GM18505 (cell line): ENCODE results near the gene PPARA.

Experiments
- ATAC-seq: cut with Tn5 transposase; IDR thresholded peaks from one replicate; pipeline ENCODE4 v1.9.1; 2021; ENCODE audit not compliant: unreplicated experiment
- POLR2A ChIP-seq: IDR thresholded peaks from 4 replicates; pipeline ENCODE4 v1.6.1; 2011; ENCODE audit warnings: borderline replicate concordance; ENCODE audit not compliant: insufficient read depth, insufficient read length; ENCODE audit errors: extremely low read depth

The PPARA gene

DNA sequence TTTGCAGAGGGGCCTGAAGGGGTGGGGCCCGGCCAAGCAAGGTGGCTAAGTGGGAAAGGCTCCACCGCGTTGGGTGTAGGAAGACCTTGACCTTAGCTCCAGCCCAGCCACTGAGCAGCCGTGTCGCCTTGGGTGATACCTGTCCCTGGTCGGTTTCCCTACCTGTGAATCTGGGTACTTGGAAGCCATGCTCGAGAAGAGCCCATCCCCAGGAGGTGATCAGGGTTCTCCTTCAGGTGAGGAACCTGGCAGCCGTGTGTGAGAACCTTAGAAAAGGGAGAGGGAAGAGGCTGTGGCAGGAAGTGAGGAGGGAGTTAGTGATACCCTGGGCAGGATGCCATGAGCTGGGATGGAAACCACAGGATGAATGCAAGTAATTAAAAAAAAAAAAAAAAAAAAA lies 21.6 kb downstream of the PPARA start:
- ATAC-seq = no peak
- no peak for TF ChIP-seq POLR2A

GRCh38 chr22:46172522-46173110 lies 22.3 kb downstream of the PPARA start:
- ATAC-seq = no peak
- no peak for TF ChIP-seq POLR2A

DNA sequence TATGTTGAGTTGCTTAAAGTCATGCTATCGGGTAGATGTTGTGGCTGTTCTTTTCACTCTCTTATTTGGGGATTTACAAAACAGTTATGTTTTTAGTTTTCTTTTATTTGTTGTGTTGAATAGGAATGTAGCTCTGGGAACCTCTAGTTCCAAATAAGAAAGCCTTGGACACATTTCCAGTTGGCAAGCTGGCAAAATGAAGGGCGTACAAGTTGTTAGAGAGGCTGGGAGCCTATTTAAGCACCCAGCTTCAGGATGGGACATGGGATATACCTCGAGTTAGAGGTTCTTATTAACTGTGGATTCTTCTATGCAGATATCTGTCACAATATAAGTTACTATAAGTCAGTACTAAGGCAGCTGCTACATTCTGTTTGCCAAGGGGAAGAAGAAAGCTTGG lies 22.8 kb downstream of the PPARA start:
- no peak for TF ChIP-seq POLR2A
- no peak for ATAC-seq

DNA sequence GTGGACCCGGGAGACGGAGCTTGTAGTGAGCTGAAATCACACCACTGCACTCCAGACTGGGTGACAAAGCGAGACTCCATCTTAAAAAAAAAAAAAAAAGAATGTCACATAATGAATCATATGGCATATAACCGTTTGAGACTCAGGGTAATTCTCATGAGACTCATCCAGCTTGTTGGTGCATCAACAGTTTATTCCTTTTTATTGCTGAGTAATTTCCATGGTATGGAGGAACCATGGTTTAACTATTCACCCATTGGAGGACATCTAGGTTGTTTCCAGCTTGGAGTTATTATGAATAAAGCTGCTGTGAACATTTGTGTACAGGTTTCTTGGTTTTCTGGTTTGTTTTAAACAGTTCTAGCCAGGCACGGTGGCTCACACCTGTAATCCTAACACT lies 25.3 kb downstream of the PPARA start:
- TF ChIP-seq POLR2A = no peak
- no peak for ATAC-seq

DNA sequence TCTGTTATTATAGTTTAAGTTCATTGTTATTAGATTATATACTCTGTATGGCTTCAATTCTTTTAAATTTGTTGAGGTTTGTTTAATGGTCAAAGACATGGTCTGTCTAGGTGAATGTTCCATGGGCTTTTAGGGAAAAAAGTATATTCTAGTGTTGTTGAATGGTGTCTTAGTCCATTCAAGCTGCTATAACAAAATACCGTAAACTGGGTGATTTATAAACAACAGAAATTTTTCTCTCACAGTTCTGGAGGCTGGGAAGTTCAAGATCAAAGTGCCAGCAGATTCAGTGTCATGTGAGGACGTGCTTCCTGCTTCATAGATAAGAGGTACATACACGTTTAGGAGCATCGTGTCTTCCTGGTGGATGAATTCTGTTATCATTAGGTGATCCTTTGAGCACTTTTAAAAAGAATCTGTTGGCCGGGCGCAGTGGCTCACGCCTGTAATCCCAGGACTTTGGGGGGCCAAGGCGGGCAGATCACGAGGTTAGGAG lies 26.2 kb downstream of the PPARA start:
- TF ChIP-seq POLR2A = no peak
- ATAC-seq = no peak

- no peak for TF ChIP-seq POLR2A
- ATAC-seq = no peak
Measured at GRCh38 chr22:46178755-46179505, 28.6 kb downstream of the PPARA start.

- ATAC-seq = no peak
- TF ChIP-seq POLR2A = no peak
Measured at GRCh38 chr22:46179748-46180147, 29.4 kb downstream of the PPARA start.

DNA sequence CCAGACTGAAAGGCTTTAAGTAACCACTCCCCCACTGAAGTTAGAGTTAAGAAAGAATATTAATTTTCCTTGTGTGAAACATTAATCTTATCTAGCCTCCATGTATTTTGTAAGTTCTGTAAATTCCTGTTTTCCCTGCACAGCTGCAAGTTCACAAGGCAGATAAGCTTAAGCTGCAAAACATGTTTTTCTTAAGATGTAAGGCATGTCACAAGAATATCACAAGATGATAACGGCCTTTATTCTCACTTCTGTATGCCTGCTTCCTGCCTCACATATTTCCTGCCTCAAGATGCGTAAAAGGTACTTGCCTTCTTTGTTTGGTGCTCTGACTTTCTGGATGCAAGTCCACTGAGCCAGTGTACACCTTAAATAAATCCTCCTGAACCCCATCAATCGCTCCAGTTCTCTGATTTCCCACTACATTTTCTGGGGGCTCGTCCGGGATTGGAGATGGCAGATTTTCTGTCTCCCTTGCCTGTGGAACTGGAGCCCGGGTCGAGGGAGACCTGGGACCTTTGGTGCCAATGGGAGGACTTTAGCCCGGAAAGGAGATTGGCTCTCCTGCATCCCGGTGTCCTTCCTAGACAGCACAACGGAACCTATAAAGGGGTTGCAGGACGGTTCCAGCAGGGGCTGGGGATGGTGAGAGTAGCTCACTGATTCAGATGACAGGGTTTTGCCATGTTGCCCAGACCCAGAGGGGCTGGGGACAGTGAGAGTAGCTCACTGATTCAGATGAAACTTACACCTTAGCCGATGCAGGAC lies 30.2 kb downstream of the PPARA start:
- no peak for ATAC-seq
- TF ChIP-seq POLR2A = no peak

- ATAC-seq = no peak
- no peak for TF ChIP-seq POLR2A
Measured at GRCh38 chr22:46183733-46184132, 33.4 kb downstream of the PPARA start.

DNA sequence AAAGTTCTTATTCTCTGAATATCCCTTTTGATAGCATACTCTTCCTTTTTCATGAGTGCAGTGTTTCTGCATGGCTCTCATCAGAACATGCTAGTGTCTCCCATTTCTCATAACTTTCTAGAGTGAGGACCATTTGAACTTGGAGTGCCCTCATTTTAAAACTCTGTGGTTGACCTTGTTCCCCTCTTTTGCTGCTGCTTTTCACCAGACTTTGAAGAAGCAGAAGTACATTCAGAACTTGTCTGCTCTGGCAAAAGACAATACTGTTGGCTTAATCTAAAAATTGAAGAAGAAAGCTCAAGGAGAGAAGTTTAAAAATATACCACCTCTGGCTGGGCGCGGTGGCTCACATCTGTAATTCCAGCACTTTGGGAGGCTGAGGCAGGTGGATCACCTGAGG lies 35.0 kb downstream of the PPARA start:
- no peak for TF ChIP-seq POLR2A
- no peak for ATAC-seq

- no peak for ATAC-seq
- no peak for TF ChIP-seq POLR2A
Measured at GRCh38 chr22:46187862-46188261, 37.5 kb downstream of the PPARA start.

DNA sequence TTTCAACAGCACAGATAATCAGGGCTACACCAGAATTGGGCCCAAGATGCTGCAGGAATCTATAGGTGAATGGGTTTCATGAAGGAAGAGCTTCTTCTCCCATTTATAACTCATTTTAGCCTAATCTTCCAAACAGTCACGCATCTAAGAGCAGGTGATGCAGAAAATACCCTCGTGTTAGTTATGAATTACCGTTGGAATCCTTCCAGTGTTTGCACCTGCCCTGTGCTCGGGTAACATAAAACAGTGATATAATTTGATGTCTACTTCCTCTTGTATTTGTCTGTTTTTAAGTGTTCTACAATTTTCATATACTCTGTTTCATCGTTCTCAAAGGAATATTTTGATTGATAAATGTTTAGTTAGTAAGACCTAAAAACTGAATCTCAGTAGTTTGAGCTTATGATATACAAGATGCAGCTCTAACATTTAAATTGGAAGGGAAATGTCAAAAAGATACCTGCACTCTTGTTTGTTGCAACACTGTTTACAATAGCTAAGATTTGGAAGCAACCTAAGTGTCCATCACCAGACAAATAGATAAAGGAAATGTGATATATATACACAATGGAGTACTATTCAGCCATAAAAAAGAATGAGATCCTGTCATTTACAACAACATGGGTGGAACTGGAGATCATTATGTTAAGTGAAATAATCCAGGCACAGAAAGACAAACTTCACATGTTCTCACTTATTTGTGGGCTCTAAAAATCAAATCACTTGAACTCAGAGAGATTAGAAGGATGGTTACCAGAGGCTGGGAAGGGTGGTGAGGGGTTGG lies 42.1 kb downstream of the PPARA start:
- TF ChIP-seq POLR2A = no peak
- ATAC-seq = no peak

DNA sequence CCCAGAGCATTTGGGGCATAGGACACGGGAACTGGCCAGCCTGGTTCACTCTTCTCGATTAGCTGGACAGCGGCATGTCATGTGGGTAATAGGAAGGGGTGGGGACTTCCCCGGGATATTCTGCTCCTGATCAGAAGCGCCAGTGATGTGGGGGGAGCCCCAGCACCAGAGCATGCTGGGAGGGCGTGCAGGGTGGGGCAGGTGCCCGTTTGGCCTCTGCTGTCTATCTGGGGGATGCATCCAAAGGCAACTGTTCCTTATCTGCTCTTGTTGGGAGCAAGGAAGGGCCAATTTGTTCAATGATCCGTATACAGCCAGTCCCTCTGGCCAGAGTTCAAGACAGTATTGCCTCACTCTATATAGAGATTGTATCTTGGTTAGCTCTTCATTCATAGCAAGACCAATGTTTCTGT lies 43.6 kb downstream of the PPARA start:
- ATAC-seq = no peak

GRCh38 chr22:46195487-46196165 lies 45.3 kb downstream of the PPARA start:
- ATAC-seq = no peak
- no peak for TF ChIP-seq POLR2A

More for the DNA sequence above, 43.6 kb downstream of the PPARA start:
- TF ChIP-seq POLR2A = no peak
